NCI-H2171 (cell line): ENCODE data around the gene SINHCAF.

Experiments used
- DNase-seq: peaks from one replicate; lab custom pipeline; 2025; lab: John Stamatoyannopoulos, UW

Gene SINHCAF

GRCh38 chr12:31331242-31331641 lies 5.3 kb upstream of the SINHCAF start:
- DNase-seq, result no peak

- DNase-seq, result no peak
Measured at GRCh38 chr12:31326736-31327659, 1.0 kb upstream of the SINHCAF start.

- no peak for DNase-seq
Measured at GRCh38 chr12:31325524-31325875, 450 bp downstream of the SINHCAF start.

- peak; percentile 19 for DNase-seq
Measured at GRCh38 chr12:31324845-31325523, 966 bp downstream of the SINHCAF start.

GRCh38 chr12:31324116-31324844 lies 1.7 kb downstream of the SINHCAF start:
- peak; percentile 65 for DNase-seq

- peak; percentile 52 for DNase-seq
Measured at GRCh38 chr12:31323391-31324115, 2.4 kb downstream of the SINHCAF start.

GRCh38 chr12:31322801-31323207 lies 3.1 kb downstream of the SINHCAF start:
- DNase-seq, result no peak

- no peak for DNase-seq
Measured at GRCh38 chr12:31321897-31322228, 4.1 kb downstream of the SINHCAF start.

- DNase-seq, result no peak
Measured at GRCh38 chr12:31321186-31321896, 4.6 kb downstream of the SINHCAF start.

GRCh38 chr12:31318657-31319269 lies 7.2 kb downstream of the SINHCAF start:
- no peak for DNase-seq

GRCh38 chr12:31317471-31318395 lies 8.2 kb downstream of the SINHCAF start:
- DNase-seq, result no peak

- DNase-seq, result no peak
Measured at GRCh38 chr12:31316891-31317290, 9.1 kb downstream of the SINHCAF start.

GRCh38 chr12:31315784-31316465 lies 10.0 kb downstream of the SINHCAF start:
- DNase-seq, result no peak

- no peak for DNase-seq
Measured at GRCh38 chr12:31315044-31315715, 10.8 kb downstream of the SINHCAF start.

GRCh38 chr12:31312431-31312830 lies 13.5 kb downstream of the SINHCAF start:
- no peak for DNase-seq

GRCh38 chr12:31311634-31312258 lies 14.2 kb downstream of the SINHCAF start:
- no peak for DNase-seq

GRCh38 chr12:31310488-31310887 lies 15.5 kb downstream of the SINHCAF start:
- DNase-seq, result no peak

GRCh38 chr12:31309279-31309678 lies 16.7 kb downstream of the SINHCAF start:
- no peak for DNase-seq
